Panc1 (cell line): ENCODE results near the gene HEPACAM. TPM values are rescaled to one million over a fixed set of nuclear protein-coding genes. Genes with fewer than 3 reads are reported as not detected.

Experiments
- ATAC-seq: fragments of 200-7000 bp; cut with Tn5 transposase; 2 replicates; pipeline ENCODE4 v1.9.1; 2020; ENCODE audit warnings: mild to moderate bottlenecking, moderate library complexity
- BruUV-seq: library from RNA; stranded (reverse); fragments of 400-500 nt; replicated peaks from 2 replicates; lab custom pipeline; 2021; lab: Mats Ljungman, UMichigan
- CTCF ChIA-PET: fragments of 300-600 bp; sonication (Branson Sonifier 250); formaldehyde crosslinking; loops from one replicate; lab custom pipeline; 2022; ENCODE audit warnings: antibody characterized with exemption; lab: Charles Lee
- POLR2A ChIA-PET: fragments of 300-600 bp; sonication (Branson Sonifier 250); formaldehyde crosslinking; loops from one replicate; lab custom pipeline; 2022; ENCODE audit warnings: antibody characterized with exemption; lab: Charles Lee
- DNase-seq: peaks from one replicate; pipeline ENCODE4 v3.0.0-alpha.2; 2010; ENCODE audit warnings: low read depth, low spot score
- H3K27ac ChIP-seq: 2 replicates; pipeline ENCODE4 v1.5.1; 2011; ENCODE audit warnings: mild to moderate bottlenecking, low read length, inconsistent platforms
- H3K27me3 ChIP-seq: fragments of 200-500 bp; sonication (Bioruptor generic); 2 replicates; pipeline ENCODE4 v1.6.0; 2014; ENCODE audit warnings: low read length, inconsistent platforms; ENCODE audit not compliant: control insufficient read depth, insufficient read depth
- H3K36me3 ChIP-seq: fragments of 200-500 bp; sonication (Bioruptor generic); 2 replicates; pipeline ENCODE4 v1.5.1; 2014; ENCODE audit warnings: inconsistent platforms, mild to moderate bottlenecking, low read length, moderate library complexity; ENCODE audit not compliant: control insufficient read depth, insufficient read depth
- H3K4me1 ChIP-seq: 2 replicates; pipeline ENCODE4 v1.5.1; 2011; ENCODE audit warnings: inconsistent platforms, mild to moderate bottlenecking, low read length, moderate library complexity; ENCODE audit not compliant: control insufficient read depth, insufficient read depth
- H3K4me3 ChIP-seq, 2 experiments: 2 replicates each; pipeline ENCODE4 v1.5.1; 2011 to 2012; ENCODE audit warnings: low read depth in 2 of 2, low read length in 2 of 2, mild to moderate bottlenecking in 2 of 2, inconsistent platforms in 1 of 2, moderate library complexity in 1 of 2
- H3K9me3 ChIP-seq: fragments of 200-500 bp; sonication (Bioruptor generic); 2 replicates; pipeline ENCODE4 v1.5.1; 2014; ENCODE audit warnings: low read depth, mild to moderate bottlenecking, inconsistent platforms, low read length, moderate library complexity; ENCODE audit not compliant: control insufficient read depth, insufficient read depth
- POLR2AphosphoS5 ChIP-seq: IDR thresholded peaks from 2 replicates; pipeline ENCODE4 v1.6.1; 2012; ENCODE audit warnings: mild to moderate bottlenecking, low read depth, low read length, moderate library complexity
- REST ChIP-seq, 2 experiments: IDR thresholded peaks; 2 replicates each; pipeline ENCODE4 v1.6.1; 2011 to 2012; ENCODE audit warnings: low read depth in 2 of 2, control low read depth in 1 of 2, low read length in 1 of 2, mild to moderate bottlenecking in 1 of 2, moderate library complexity in 1 of 2; ENCODE audit not compliant: insufficient read depth in 1 of 2
- SIN3A ChIP-seq: IDR thresholded peaks from 2 replicates; pipeline ENCODE4 v1.6.1; 2012; ENCODE audit warnings: low read depth, mild to moderate bottlenecking, low read length, moderate library complexity, borderline replicate concordance; ENCODE audit not compliant: insufficient read depth
- TCF7L2 ChIP-seq: IDR thresholded peaks from 2 replicates; pipeline ENCODE4 v1.6.1; 2011; ENCODE audit warnings: mild to moderate bottlenecking, low read depth, low read length, inconsistent platforms
- in situ Hi-C: cut with HindIII; loops from 2 replicates; pipeline ENCODE4 v1.10.0; 2016; ENCODE audit warnings: low sequenced_read_pairs, low pct_unique_long_range_greater_than_20kb
- intact Hi-C: fragments of 100-400 bp; cut with micrococcal nuclease; formaldehyde crosslinking; loops from one replicate; pipeline ENCODE4 v1.10.0; 2022; ENCODE audit not compliant: unreplicated experiment
- total RNA-seq: library from RNA; stranded (reverse); gene quantifications from one replicate; pipeline ENCODE4 v1.2.1, GENCODE V29; 2021; ENCODE audit not compliant: unreplicated experiment
- TF ChIP-seq, protein P1 (sequence below): fragments of 450-650 bp; IDR thresholded peaks from 2 replicates; pipeline ENCODE4 v1.5.1; 2017; ENCODE audit warnings: mild to moderate bottlenecking

The HEPACAM gene
- total RNA-seq, 1 experiment from 2014 or later = not detected

GRCh38 chr11:124900464-124900863, 35.4 kb downstream of the HEPACAM start:
- H3K9me3 ChIP-seq = no peaks in the 10 kb centered on the region
- peaks cover 28% of the 10 kb centered on the region for H3K27me3 ChIP-seq
- no peak overlapping the region for H3K4me3 ChIP-seq
- CTCF ChIA-PET = no interaction called here
- no TSS peak for BruUV-seq
- peak; percentile 28 for ATAC-seq
- no peak overlapping the region for H3K27ac ChIP-seq
- intact Hi-C loops (no loop called here), in situ Hi-C loops (no loop called here)
- 0 out of 2 replicates have a peak, but pooled peaks cover 3% of the 10 kb centered on the region for H3K4me1 ChIP-seq
- POLR2A ChIA-PET = interaction anchor here (0.6 kb wide), 1 partner anchor 25 kb away, joined by 3 read pairs; no protein-coding TSS in a partner anchor
- TF ChIP-seq, protein P1, sequence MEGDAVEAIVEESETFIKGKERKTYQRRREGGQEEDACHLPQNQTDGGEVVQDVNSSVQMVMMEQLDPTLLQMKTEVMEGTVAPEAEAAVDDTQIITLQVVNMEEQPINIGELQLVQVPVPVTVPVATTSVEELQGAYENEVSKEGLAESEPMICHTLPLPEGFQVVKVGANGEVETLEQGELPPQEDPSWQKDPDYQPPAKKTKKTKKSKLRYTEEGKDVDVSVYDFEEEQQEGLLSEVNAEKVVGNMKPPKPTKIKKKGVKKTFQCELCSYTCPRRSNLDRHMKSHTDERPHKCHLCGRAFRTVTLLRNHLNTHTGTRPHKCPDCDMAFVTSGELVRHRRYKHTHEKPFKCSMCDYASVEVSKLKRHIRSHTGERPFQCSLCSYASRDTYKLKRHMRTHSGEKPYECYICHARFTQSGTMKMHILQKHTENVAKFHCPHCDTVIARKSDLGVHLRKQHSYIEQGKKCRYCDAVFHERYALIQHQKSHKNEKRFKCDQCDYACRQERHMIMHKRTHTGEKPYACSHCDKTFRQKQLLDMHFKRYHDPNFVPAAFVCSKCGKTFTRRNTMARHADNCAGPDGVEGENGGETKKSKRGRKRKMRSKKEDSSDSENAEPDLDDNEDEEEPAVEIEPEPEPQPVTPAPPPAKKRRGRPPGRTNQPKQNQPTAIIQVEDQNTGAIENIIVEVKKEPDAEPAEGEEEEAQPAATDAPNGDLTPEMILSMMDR = no peak
- TF ChIP-seq TCF7L2 = no peak
- TF ChIP-seq POLR2AphosphoS5 = no peak
- no peak for TF ChIP-seq REST (IDR thresholded peaks at IDR 0.05; ENCODE audit: insufficient read depth in 1 of 2, low read depth in 2 of 2, low read length in 1 of 2)
- TF ChIP-seq SIN3A = no peak
- H3K36me3 ChIP-seq = no peaks in the 10 kb centered on the region
- DNase-seq = no peak

DNA sequence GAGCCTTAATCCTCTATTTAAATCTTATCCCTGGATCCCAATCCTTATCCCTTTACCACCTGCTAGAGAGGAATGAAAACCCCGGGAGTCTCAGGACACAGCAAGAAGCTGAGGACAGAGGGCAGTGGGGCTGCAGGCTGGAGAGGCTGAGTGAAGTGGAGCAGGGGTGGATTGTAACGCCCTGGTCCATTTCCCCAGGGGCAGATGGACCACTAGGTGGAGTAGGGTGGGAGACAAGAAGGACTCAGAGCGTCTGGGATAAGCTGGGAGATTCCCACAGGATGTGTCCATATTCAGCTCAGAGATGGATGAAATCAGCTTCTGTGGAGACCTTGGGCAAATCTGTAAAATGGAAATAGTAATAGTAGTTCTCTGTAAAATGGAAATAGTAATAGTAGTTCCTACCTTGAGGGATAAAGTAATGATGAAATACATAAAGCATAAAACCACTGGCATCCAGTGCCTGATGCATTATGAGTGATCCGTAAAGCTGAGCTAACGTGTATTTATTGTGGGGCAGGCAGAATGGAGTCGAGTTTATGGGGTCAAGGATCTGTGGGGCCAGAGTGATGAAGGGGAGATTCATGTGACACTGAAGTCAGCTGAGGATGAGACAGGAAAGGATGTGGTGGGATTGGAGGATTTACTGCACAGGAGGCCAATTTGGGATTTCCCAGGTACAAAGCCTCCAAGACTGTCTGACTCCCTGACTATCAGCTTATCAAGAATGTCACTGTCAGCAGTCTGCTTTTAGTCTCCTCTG, 36.3 kb downstream of the HEPACAM start:
- no TSS peak for BruUV-seq
- peaks cover 28% of the 10 kb centered on the region for H3K27me3 ChIP-seq
- no peak overlapping the region for H3K27ac ChIP-seq
- no peak overlapping the region for H3K4me3 ChIP-seq
- POLR2A ChIA-PET = no interaction called here
- CTCF ChIA-PET = interaction anchor here (1.5 kb wide), 1 partner anchor 23 kb away, joined by 4 read pairs; no protein-coding TSS in a partner anchor
- no peaks in the 10 kb centered on the region for H3K9me3 ChIP-seq
- 0 out of 2 replicates have a peak, but pooled peaks cover 3% of the 10 kb centered on the region for H3K4me1 ChIP-seq
- in situ Hi-C loops = no loop called here
- no peaks in the 10 kb centered on the region for H3K36me3 ChIP-seq
- intact Hi-C loops = no loop called here
- ATAC-seq (0 out of 2 replicates have a peak, but pooled peaks have one; percentile 3), DNase-seq (no peak)
- TF ChIP-seq TCF7L2 (no peak), POLR2AphosphoS5 (no peak), SIN3A (no peak), REST (IDR thresholded peaks at IDR 0.05; ENCODE audit: insufficient read depth in 1 of 2, low read depth in 2 of 2, low read length in 1 of 2) (no peak)
- TF ChIP-seq, protein P1 = no peak
